IMR-90 (cell line): Measurements from ENCODE around the gene TBL3. TPM values are rescaled to one million over a fixed set of nuclear protein-coding genes. Genes with fewer than 3 reads are reported as not detected.

Experiments
- ATAC-seq: fragments of 200-7000 bp; cut with Tn5 transposase; 2 replicates; pipeline ENCODE4 v1.9.1; 2020; ENCODE audit warnings: low read depth, mild to moderate bottlenecking, moderate library complexity
- BruUV-seq: library from RNA; stranded (reverse); fragments of 400-500 nt; replicated peaks from 2 replicates; lab custom pipeline; 2021; lab: Mats Ljungman, UMichigan
- CTCF ChIA-PET: fragments of 300-600 bp; formaldehyde crosslinking; extraction: SDS; loops from one replicate; lab custom pipeline; 2021; ENCODE audit warnings: antibody characterized with exemption; lab: Yijun Ruan, JAX
- POLR2A ChIA-PET: fragments of 300-600 bp; sonication (Branson Sonifier 250); formaldehyde crosslinking; loops from one replicate; lab custom pipeline; 2022; ENCODE audit warnings: antibody characterized with exemption; ENCODE audit not compliant: unreplicated experiment; lab: Charles Lee
- DNase-seq: peaks from one replicate; pipeline ENCODE4 v3.0.0; 2013
- H2AFZ ChIP-seq: replicated peaks from 2 replicates; pipeline ENCODE3; 2013; ENCODE audit warnings: low read length, mild to moderate bottlenecking; ENCODE audit not compliant: poor library complexity
- H2AK5ac ChIP-seq: 2 replicates; pipeline ENCODE4 v1.6.1; 2013; ENCODE audit warnings: low read depth, low read length, inconsistent platforms
- H2AK9ac ChIP-seq: replicated peaks from 2 replicates; pipeline ENCODE3; 2013; ENCODE audit warnings: mild to moderate bottlenecking, low read depth, low read length, moderate library complexity; ENCODE audit not compliant: poor library complexity
- H2BK120ac ChIP-seq: 2 replicates; pipeline ENCODE4 v1.6.1; 2013; ENCODE audit warnings: low read depth, low read length, inconsistent platforms
- H2BK15ac ChIP-seq: 3 replicates; pipeline ENCODE4 v1.6.1; 2013; ENCODE audit warnings: low read depth, low read length, inconsistent platforms
- H2BK20ac ChIP-seq: 2 replicates; pipeline ENCODE4 v1.6.1; 2013; ENCODE audit warnings: low read depth, mild to moderate bottlenecking, inconsistent platforms, low read length, moderate library complexity
- H2BK5ac ChIP-seq: 2 replicates; pipeline ENCODE4 v1.6.1; 2013; ENCODE audit warnings: mild to moderate bottlenecking, low read depth, low read length, inconsistent platforms; ENCODE audit not compliant: poor library complexity, severe bottlenecking
- H3K14ac ChIP-seq: replicated peaks from 2 replicates; pipeline ENCODE4 v1.6.1; 2013; ENCODE audit warnings: low read depth, low read length, inconsistent platforms
- H3K18ac ChIP-seq: 2 replicates; pipeline ENCODE4 v1.6.1; 2013; ENCODE audit warnings: low read depth, low read length, control low read depth
- H3K23ac ChIP-seq: 2 replicates; pipeline ENCODE4 v1.6.1; 2013; ENCODE audit warnings: low read depth, low read length, inconsistent platforms
- H3K27ac ChIP-seq: 2 replicates; pipeline ENCODE4 v1.5.1; 2013; ENCODE audit warnings: mild to moderate bottlenecking, control low read depth, low read length; ENCODE audit not compliant: insufficient read depth
- H3K27me3 ChIP-seq: 2 replicates; pipeline ENCODE4 v1.6.1; 2013; ENCODE audit warnings: low read length; ENCODE audit not compliant: control insufficient read depth, insufficient read depth
- H3K36me3 ChIP-seq: 2 replicates; pipeline ENCODE4 v1.6.1; 2013; ENCODE audit warnings: low read length, mixed read lengths; ENCODE audit not compliant: control insufficient read depth, insufficient read depth
- H3K4ac ChIP-seq: 2 replicates; pipeline ENCODE4 v1.6.1; 2013; ENCODE audit warnings: low read depth, low read length, inconsistent platforms
- H3K4me1 ChIP-seq: 2 replicates; pipeline ENCODE4 v1.6.1; 2013; ENCODE audit warnings: low read length, mixed read lengths; ENCODE audit not compliant: control insufficient read depth, insufficient read depth
- H3K4me2 ChIP-seq: 2 replicates; pipeline ENCODE4 v1.6.1; 2013; ENCODE audit warnings: low read depth, mild to moderate bottlenecking, control low read depth, low read length, moderate library complexity
- H3K4me3 ChIP-seq: 2 replicates; pipeline ENCODE4 v1.5.1; 2013; ENCODE audit warnings: low read depth, mild to moderate bottlenecking, control low read depth, low read length, moderate library complexity; ENCODE audit not compliant: insufficient read depth
- H3K56ac ChIP-seq: 2 replicates; pipeline ENCODE4 v1.6.1; 2013; ENCODE audit warnings: low read length, inconsistent platforms; ENCODE audit not compliant: insufficient read depth; ENCODE audit errors: extremely low read depth
- H3K79me1 ChIP-seq, 2 experiments: 2 replicates each; pipeline ENCODE4 v1.6.1; 2013; ENCODE audit warnings: low read length in 2 of 2, inconsistent platforms in 1 of 2, low read depth in 1 of 2
- H3K9ac ChIP-seq: 2 replicates; pipeline ENCODE4 v1.6.1; 2013; ENCODE audit warnings: low read depth, low read length, control low read depth
- H3K9me1 ChIP-seq: 2 replicates; pipeline ENCODE4 v1.6.1; 2013; ENCODE audit warnings: low read length, inconsistent platforms; ENCODE audit not compliant: insufficient read depth
- H3K9me3 ChIP-seq: 2 replicates; pipeline ENCODE4 v1.6.1; 2013; ENCODE audit warnings: low read length; ENCODE audit not compliant: control insufficient read depth, insufficient read depth
- H4K20me1 ChIP-seq: 2 replicates; pipeline ENCODE4 v1.6.1; 2013; ENCODE audit warnings: low read length, inconsistent platforms; ENCODE audit not compliant: insufficient read depth
- H4K5ac ChIP-seq: 2 replicates; pipeline ENCODE4 v1.6.1; 2013; ENCODE audit warnings: mild to moderate bottlenecking, low read depth, low read length, control low read depth
- H4K8ac ChIP-seq, 2 experiments: 2 replicates each; pipeline ENCODE4 v1.6.1; 2013; ENCODE audit warnings: low read depth in 2 of 2, low read length in 2 of 2, control low read depth in 1 of 2, inconsistent platforms in 1 of 2
- H4K91ac ChIP-seq: 2 replicates; pipeline ENCODE4 v1.6.1; 2013; ENCODE audit warnings: low read depth, low read length, inconsistent platforms; ENCODE audit not compliant: insufficient read depth
- CEBPB ChIP-seq: IDR thresholded peaks from 2 replicates; pipeline ENCODE4 v1.6.1; 2012; ENCODE audit warnings: low read depth, low read length, improper control_type of control experiment
- CTCF ChIP-seq: conservative IDR thresholded peaks from 2 replicates; pipeline ENCODE4 v1.5.1; 2012; ENCODE audit warnings: mild to moderate bottlenecking, low read depth, low read length, improper control_type of control experiment
- ELK1 ChIP-seq: fragments of 150-350 bp; IDR thresholded peaks from 2 replicates; pipeline ENCODE4 v1.6.1; 2016; ENCODE audit warnings: low read depth, mild to moderate bottlenecking, low read length, moderate library complexity, borderline replicate concordance
- FOS ChIP-seq: fragments of 150-350 bp; IDR thresholded peaks from 2 replicates; pipeline ENCODE4 v1.6.1; 2016; ENCODE audit warnings: low read depth, low read length
- MAZ ChIP-seq: IDR thresholded peaks from 2 replicates; pipeline ENCODE4 v1.6.1; 2012; ENCODE audit warnings: low read depth, mild to moderate bottlenecking, low read length, improper control_type of control experiment, moderate library complexity, borderline replicate concordance
- NFE2L2 ChIP-seq: fragments of 150-350 bp; IDR thresholded peaks from 2 replicates; pipeline ENCODE4 v1.6.1; 2016; ENCODE audit warnings: low read depth, mild to moderate bottlenecking, low read length
- RCOR1 ChIP-seq: IDR thresholded peaks from 2 replicates; pipeline ENCODE4 v1.6.1; 2012; ENCODE audit warnings: mild to moderate bottlenecking, low read length, improper control_type of control experiment; ENCODE audit not compliant: insufficient replicate concordance
- SMC3 ChIP-seq: fragments of 150-350 bp; IDR thresholded peaks from 2 replicates; pipeline ENCODE4 v1.6.1; 2016; ENCODE audit warnings: low read depth, mild to moderate bottlenecking, antibody characterized with exemption, low read length, moderate library complexity
- USF2 ChIP-seq: fragments of 150-350 bp; IDR thresholded peaks from 2 replicates; pipeline ENCODE4 v1.6.1; 2017; ENCODE audit warnings: mild to moderate bottlenecking, antibody characterized with exemption, low read length, low read depth
- WGBS, 2 experiments: methylation state at CpG; one replicate each; pipeline versions ENCODE4 v1.1.5 to v1.1.7; 2013; ENCODE audit warnings: missing lambda C conversion rate in 2 of 2; ENCODE audit not compliant: insufficient read length in 1 of 2; ENCODE audit errors: extremely low coverage in 2 of 2; 5-methylcytosine and 5-hydroxymethylcytosine counted together
- dilution Hi-C: fragments of 300-500 bp; cut with HindIII; formaldehyde crosslinking; loops from one replicate; pipeline ENCODE4 v1.14.3; 2018; ENCODE audit warnings: low sequenced_read_pairs; ENCODE audit not compliant: unreplicated experiment
- in situ Hi-C: fragments of 300-500 bp; cut with MboI; formaldehyde crosslinking; loops from 3 replicates; pipeline ENCODE4 v1.14.3; 2019; ENCODE audit warnings: low sequenced_read_pairs, inconsistent platforms, mixed read lengths
- intact Hi-C: fragments of 100-400 bp; cut with micrococcal nuclease; formaldehyde crosslinking; loops from 2 replicates; pipeline ENCODE4 v1.10.0; 2022
- polyA plus RNA-seq, 3 experiments: library from polyadenylated mRNA; depleted of rRNA; stranded (reverse); fragments of >200 nt; gene quantifications; 2 replicates each; pipeline ENCODE4 v1.2.3, GENCODE V29; 2012; ENCODE audit warnings: low replicate concordance in 1 of 3
- total RNA-seq: library from RNA; depleted of rRNA; stranded (reverse); fragments of >200 nt; gene quantifications from 2 replicates; pipeline ENCODE4 v1.2.3, GENCODE V29; 2012

Gene TBL3
- total and polyA plus RNA-seq, 2 of the 4 experiments (the other 2 are of a cell fraction): 38.5 to 60.8 TPM

- Histone ChIP-seq H2AFZ (peak overlapping the region; percentile 49), H3K79me1 (peaks cover 0 to 4% of the 10 kb centered on the region in 2 experiments; a peak in 1 of 4 replicates), H2BK120ac (no peak overlapping the region), H2BK5ac (no peak overlapping the region), H3K4me1 (no peaks in the 10 kb centered on the region), H3K4ac (no peak overlapping the region), H2BK20ac (no peak overlapping the region), H4K91ac (no peak overlapping the region), H3K4me3 (no peak overlapping the region), H3K27ac (no peak overlapping the region), H3K4me2 (no peak overlapping the region), H3K9me1 (no peaks in the 10 kb centered on the region), H3K56ac (no peak overlapping the region), H3K23ac (no peak overlapping the region), H4K20me1 (no peaks in the 10 kb centered on the region; the same call in none of the 2 replicates), H4K5ac (no peak overlapping the region), H3K18ac (no peak overlapping the region), H3K27me3 (peaks cover 31% of the 10 kb centered on the region; the same call in 1 of the 2 replicates), H3K9ac (no peak overlapping the region), H2AK9ac (peak overlapping the region; percentile 5), H4K8ac (no peak overlapping the region), H3K36me3 (peaks cover 46% of the 10 kb centered on the region), H3K14ac (no peak overlapping the region), H2BK15ac (no peak overlapping the region), H2AK5ac (no peak overlapping the region), H3K9me3 (no peaks in the 10 kb centered on the region)
- no peak for ATAC-seq
- dilution Hi-C loops (no loop called here), intact Hi-C loops (no loop called here), in situ Hi-C loops (no loop called here)
- CTCF ChIA-PET: no interaction called here
- no TSS peak for BruUV-seq
- WGBS, 2 experiments: 56% methylated on average over 26 of the region's 70 CpGs; no CpG with 5 or more reads in 1 of the 2 experiments
- DNase-seq: no peak
- POLR2A ChIA-PET: no interaction called here
- TF ChIP-seq SMC3 (no peak), MAZ (no peak), USF2 (no peak), ELK1 (no peak), FOS (no peak), NFE2L2 (no peak), CEBPB (no peak), RCOR1 (no peak), CTCF (no peak)
Observed at GRCh38 chr16:1979271-1980029, 7.6 kb downstream of the TBL3 start.
